NCI-H2029 (cell line): ENCODE data around the gene TAF12.
"Not testable (repeated sequence)": the region's sequence is repeated elsewhere in the genome, so short reads cannot be mapped to it uniquely, and the experiment has no call there.

ENCODE experiments used
- DNase-seq: peaks from one replicate; lab custom pipeline; 2025; lab: John Stamatoyannopoulos, UW

Gene TAF12

GRCh38 chr1:28642847-28643635, at the start of gene TAF12:
Gene TAF12, minus strand, starts transcription at chr1:28643067. Its CDS starts 20,986 bp downstream, at chr1:28622081.
- DNase-seq = peak; percentile 90

- DNase-seq = not testable (repeated sequence)
Observed at GRCh38 chr1:28691627-28692026, 48.8 kb upstream of the TAF12 start.

- no peak for DNase-seq
Observed at GRCh38 chr1:28684937-28685336, 42.1 kb upstream of the TAF12 start.

GRCh38 chr1:28682840-28683239, 40.0 kb upstream of the TAF12 start:
- no peak for DNase-seq

- no peak for DNase-seq
Observed at GRCh38 chr1:28680151-28680550, 37.3 kb upstream of the TAF12 start.

- DNase-seq = no peak
Observed at GRCh38 chr1:28675924-28676257, 33.0 kb upstream of the TAF12 start.

- not testable (repeated sequence) for DNase-seq
Observed at GRCh38 chr1:28672971-28673370, 30.1 kb upstream of the TAF12 start.

- no peak for DNase-seq
Observed at GRCh38 chr1:28671254-28671780, 28.4 kb upstream of the TAF12 start.

GRCh38 chr1:28668956-28669723, 26.3 kb upstream of the TAF12 start:
- peak; percentile 74 for DNase-seq

GRCh38 chr1:28668191-28668955, 25.5 kb upstream of the TAF12 start, which contains the start of gene GMEB1:
Gene GMEB1, plus strand, starts transcription at chr1:28668784. Its CDS starts 14,829 bp downstream, at chr1:28683613.
- peak; percentile 78 for DNase-seq

GRCh38 chr1:28666806-28667205, 23.9 kb upstream of the TAF12 start:
- no peak for DNase-seq

- DNase-seq = no peak
Observed at GRCh38 chr1:28663871-28664470, 21.1 kb upstream of the TAF12 start.

GRCh38 chr1:28656335-28656734, 13.5 kb upstream of the TAF12 start:
- no peak for DNase-seq

- DNase-seq = not testable (repeated sequence)
Observed at GRCh38 chr1:28655448-28656311, 12.8 kb upstream of the TAF12 start.

GRCh38 chr1:28653870-28654269, 11.0 kb upstream of the TAF12 start:
- DNase-seq = not testable (repeated sequence)

GRCh38 chr1:28653063-28653462, 10.2 kb upstream of the TAF12 start:
- not testable (repeated sequence) for DNase-seq

GRCh38 chr1:28648474-28649198, 5.8 kb upstream of the TAF12 start, which contains the start of gene RNU11:
Gene RNU11, plus strand, starts transcription at chr1:28648600.
- DNase-seq = peak; percentile 91

- DNase-seq = peak; percentile 87
Observed at GRCh38 chr1:28648008-28648473, 5.2 kb upstream of the TAF12 start.

- no peak for DNase-seq
Observed at GRCh38 chr1:28646040-28646439, 3.2 kb upstream of the TAF12 start.

GRCh38 chr1:28645406-28645805, 2.5 kb upstream of the TAF12 start:
- not testable (repeated sequence) for DNase-seq
